CD4-positive, alpha-beta T cell treated with Interleukin-6 for 4 hours (primary cell): ENCODE results near the gene PLEKHA3.
A peak's percentile ranks its signal among the peaks of the same experiment; 100 is the strongest.
"Not testable (repeated sequence)": the region's sequence is repeated elsewhere in the genome, so short reads cannot be mapped to it uniquely, and the experiment has no call there.

ENCODE experiments used
- DNase-seq: peaks from one replicate; pipeline ENCODE4 v3.0.0-alpha.2; 2020; ENCODE audit warnings: mixed read lengths

The PLEKHA3 gene

GRCh38 chr2:178479275-178479616 lies 1.0 kb upstream of the PLEKHA3 start:
- no peak for DNase-seq

DNA sequence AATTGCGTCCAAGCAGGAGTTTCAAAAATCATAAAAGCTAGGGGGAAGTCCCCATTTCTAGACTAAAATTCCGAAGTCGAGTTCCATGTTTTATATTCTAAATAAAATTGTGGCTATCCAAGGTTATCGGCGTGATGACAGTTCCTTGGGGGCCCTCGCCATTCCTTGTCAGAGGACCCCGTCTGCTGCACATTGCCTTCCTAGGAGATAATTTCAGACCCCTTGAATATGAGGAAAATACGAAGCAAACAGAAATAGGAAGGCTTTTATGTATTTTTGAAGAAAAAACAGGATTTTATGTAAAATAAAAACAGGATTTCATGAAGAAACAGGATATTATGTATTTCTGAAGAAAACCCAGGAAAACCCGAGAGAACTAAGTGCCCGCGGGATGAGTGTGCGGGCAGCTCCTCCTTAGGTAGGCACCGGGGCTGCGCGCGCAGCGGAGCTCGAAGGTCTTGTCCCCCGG lies 465 bp upstream of the PLEKHA3 start:
- DNase-seq: no peak

DNA sequence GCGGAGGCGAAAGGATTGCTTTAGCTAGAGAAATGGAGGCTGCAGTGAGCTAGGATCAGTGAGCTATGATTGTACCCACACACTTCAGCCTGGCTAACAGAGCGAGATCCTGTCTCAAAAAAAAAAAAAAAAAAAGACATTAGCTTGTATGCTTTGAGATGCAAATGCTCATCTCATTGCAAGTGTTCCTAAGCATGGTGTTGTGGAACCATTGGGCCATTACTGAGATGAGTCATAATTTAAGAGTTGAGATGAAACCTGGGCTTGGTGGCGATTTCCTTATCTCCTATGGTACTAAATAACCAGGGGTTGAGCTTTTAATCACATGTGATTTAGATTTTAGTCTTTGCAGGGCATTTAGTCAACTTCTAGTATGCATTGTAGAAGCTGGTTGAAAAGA lies 2.2 kb downstream of the PLEKHA3 start:
- no peak for DNase-seq

DNA sequence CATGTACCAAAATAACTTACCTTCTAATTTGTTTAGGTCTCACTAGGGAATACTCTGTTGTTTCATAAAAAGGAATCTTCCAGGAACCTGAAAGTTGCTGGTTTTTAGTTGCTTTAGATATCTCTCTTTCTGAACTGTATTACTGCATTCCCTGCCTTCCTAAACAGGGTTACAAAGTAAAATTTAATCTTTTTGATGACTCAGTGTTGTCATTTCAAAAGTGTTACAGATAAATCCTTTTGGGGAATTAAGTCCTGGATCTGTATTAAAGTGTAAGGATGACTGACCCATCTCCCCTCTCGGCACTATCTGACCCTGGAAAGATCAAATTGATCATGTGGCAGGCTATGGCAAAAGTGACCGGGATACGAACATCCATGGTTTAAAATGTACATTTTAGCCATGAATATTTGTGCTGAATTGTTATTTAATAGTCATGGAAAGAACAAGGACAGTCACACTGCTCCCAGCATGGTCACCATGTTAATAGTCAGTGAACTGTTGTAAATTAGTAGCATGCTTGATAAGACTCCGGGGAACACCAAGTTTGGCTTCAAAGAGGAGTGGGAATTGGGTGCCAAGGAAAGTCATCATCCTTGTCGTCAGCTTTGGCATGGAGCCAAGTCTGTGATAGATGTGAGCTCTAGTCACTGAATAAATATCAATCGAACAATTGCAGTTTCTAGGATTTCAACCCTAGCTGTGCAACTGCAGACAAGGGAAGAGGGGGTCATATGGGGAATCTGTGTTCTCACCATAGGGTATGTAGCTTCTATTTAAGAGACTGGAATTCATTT lies 4.2 kb downstream of the PLEKHA3 start:
- DNase-seq: no peak

DNA sequence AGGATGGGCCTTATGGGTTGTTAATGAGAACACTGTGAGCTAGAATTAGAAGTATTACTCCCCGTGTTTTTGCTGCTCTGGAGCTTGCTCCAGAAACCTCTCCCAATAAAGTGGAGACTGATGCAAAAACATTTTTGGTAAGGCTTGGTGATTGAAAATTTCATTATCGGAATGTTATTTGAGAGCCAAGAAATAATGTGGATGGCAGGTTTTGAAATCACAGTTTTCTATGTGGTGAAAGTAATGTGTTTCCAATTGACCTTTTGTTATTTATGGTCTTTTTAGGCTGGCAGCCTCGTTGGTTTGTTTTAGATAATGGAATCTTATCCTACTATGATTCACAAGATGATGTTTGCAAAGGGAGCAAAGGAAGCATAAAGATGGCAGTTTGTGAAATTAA lies 5.1 kb downstream of the PLEKHA3 start:
- no peak for DNase-seq

- no peak for DNase-seq
Measured at GRCh38 chr2:178491612-178492011, 11.4 kb downstream of the PLEKHA3 start.

- no peak for DNase-seq
Measured at GRCh38 chr2:178496049-178496448, 15.8 kb downstream of the PLEKHA3 start.

GRCh38 chr2:178498137-178498536 lies 17.9 kb downstream of the PLEKHA3 start:
- DNase-seq: no peak

DNA sequence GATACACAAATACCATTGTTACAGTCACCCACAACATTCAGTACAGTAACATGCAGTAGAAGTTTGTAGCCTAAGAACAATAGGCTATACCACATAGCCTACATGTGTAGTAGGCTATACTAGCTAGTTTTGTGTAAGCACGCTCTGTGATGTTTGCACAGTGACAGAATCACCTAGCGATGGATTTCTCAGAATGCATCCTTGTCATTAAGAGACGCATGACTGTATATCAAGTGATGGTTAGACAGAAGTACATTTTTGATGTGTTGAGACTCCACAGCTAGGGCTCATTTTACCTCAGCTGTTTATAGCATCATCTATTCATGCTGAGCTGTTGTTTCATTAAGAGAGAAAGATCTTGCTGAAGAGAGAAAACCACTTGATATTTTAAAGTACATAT lies 19.4 kb downstream of the PLEKHA3 start:
- DNase-seq: no peak

DNA sequence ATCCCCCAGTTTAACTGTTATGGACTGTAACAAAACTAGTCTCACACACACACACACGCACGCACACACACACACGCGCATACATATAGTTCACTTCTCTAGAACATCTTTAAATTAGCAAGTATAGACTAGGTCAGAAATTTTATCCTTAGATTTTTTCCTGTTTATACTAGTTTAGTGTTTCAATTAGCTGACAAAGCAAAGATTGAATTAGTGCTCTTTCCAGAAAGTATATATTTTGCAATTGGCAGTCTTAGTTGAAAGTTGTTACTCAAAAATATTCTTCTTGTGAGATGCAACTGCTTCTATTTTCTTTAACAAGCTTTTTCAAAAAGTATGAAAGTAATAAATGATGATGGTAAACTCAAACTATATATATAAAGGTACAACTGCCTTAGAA lies 22.5 kb downstream of the PLEKHA3 start:
- DNase-seq: no peak

DNA sequence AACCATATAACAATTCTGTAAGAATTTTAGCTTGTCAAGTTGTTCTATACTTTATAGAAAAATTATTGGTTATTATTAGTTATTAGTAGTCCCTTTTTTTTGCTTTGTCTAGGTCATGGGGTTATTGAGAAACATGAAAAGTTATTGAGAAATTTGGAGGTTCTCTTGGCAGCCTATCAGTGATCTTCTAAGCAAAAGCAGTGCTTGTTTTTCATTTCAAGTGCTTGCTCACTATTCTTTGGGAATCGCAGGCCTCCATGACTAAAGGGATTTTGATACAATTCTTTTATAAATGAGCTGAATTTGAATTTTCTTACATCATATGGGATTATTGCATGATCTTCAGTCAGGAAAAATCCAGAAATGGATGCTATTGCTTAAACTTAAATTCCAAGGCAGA lies 25.8 kb downstream of the PLEKHA3 start:
- no peak for DNase-seq

- DNase-seq: no peak
Measured at GRCh38 chr2:178506524-178506923, 26.3 kb downstream of the PLEKHA3 start.

- no peak for DNase-seq
Measured at GRCh38 chr2:178506949-178507348, 26.7 kb downstream of the PLEKHA3 start.

- no peak for DNase-seq
Measured at GRCh38 chr2:178508646-178509045, 28.4 kb downstream of the PLEKHA3 start.

DNA sequence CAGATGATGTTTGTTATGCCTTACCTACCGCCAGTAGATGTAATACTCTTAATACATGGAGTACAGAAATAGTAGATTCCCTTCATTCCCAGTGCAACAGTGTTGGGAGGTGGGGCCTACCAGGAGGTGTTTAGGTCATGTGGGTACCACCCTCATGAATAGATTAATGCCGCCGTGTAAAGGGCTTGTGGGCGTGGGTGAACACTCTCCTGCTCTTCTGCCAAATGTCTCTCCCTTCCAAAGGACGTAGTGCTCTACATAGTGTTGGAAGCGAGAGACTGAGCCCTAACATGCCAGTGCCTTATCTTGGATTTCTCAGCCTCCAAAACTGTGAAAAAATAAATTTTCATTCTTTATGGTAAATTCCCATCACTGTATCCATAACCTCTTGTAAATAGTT lies 30.1 kb downstream of the PLEKHA3 start:
- DNase-seq: no peak

GRCh38 chr2:178512484-178512883 lies 32.2 kb downstream of the PLEKHA3 start:
- DNase-seq: no peak

DNA sequence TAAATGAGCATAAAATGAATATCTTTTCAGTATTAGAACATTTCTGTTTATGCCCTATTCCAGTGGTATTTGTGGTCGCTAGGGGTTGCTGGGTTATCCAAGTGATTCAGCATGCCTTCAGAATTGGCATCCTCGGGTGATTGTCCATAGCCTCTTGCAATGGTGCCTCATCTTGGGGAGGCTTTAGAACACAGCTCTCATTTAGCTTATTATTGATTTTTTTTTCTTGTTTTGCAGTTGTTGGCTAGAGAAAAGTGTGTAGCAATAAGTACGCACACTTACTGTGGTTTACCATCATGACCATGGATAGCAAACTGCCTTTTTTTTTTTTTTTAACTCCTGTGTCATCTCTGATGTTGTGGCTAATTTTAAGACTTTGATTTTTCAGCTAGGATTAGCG lies 33.6 kb downstream of the PLEKHA3 start:
- DNase-seq: no peak

DNA sequence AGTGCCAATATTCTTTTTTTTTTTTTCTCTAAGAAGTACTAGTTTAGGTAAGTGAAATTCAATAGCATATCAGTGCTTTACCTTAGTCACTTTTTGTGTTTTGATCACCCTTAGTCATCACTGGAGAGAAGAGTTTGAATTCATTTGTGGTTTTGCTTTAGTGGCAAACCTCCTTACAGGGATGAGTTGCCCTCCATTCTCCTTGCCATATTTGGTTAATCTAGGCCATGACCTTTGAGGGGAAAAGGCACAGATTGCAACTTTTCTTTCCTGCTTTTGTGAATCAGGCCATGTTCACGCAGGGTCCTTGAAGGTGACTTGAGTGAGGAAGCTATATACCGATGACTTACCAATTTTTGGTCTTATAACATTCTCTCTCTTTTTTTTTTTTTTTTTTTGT lies 34.4 kb downstream of the PLEKHA3 start:
- peak; percentile 29 for DNase-seq

GRCh38 chr2:178517496-178517895 lies 37.2 kb downstream of the PLEKHA3 start:
- DNase-seq: no peak

DNA sequence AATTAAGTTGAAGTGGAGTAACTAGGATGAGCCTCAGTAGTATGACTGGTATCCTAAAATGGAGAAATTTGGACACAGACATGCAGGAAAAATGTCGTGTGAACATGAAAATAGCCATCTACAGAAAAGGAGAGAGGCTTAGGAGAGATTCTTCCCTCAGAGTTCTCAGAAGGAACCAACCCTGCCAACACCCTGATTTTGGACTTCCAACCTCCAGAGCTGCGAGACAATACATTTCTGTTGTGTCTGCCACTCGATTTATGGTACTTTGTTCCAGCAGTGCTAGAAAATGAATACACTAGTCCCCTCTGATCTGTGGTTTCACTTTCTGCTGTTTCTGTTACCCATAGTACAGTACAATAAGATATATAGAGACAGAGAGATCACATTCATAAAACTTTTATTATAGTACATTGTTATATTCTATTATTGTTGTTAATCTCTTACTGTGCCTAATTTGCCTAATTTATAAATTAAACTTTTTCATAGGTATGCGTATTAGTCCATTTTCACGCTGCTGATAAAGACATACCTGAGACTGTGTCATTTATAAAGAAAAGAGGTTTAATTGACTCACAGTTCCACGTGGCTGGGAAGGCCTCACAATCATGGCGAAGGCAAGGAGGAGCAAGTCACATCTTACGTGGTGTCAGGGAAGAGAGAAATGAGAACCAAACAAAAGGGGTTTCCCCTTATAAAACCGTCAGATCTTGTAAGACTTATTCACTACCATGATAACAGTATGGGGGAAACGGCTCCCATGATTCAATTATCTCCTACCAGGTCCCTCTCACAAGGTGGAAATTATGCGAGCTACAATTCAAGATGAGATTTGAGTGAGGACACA lies 41.3 kb downstream of the PLEKHA3 start:
- no peak for DNase-seq

DNA sequence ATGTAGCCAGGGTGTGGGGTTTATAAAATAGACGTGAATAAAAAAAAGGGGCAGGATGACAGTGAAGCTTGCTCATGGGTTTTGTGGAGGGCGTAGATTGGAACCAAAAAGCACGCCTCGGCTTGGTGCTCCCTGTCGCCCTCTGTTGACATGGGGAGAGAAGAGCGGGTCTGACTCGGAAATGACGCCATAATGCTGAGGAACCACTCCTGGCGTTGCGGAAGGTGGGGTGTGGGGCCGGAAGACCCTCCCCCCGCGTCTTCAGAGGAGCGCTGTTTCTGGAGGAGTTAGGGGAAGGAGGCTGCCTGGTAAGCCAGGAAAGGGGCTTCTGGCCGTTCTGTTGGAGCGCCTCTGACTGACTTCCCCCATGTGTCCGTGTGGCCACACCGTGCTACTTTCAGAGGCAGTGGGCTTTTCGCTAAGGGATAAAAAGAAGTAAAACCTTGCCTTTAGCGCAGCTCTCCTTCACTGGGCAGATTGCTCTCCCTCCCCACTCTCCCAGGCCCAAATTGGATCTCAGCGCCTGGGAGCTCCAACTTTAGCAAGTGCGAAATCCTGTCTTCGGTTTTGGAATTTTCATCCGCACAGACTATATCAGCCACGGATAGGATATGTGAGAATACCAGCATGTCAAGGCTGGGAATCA lies 42.8 kb downstream of the PLEKHA3 start:
- peak; percentile 85 for DNase-seq

GRCh38 chr2:178523596-178524134 lies 43.4 kb downstream of the PLEKHA3 start:
- no peak for DNase-seq

- DNase-seq: not testable (repeated sequence)
Measured at GRCh38 chr2:178525010-178525409, 44.8 kb downstream of the PLEKHA3 start.
